HG03432 (cell line): ENCODE data around the gene AGBL1.

Experiments
- ATAC-seq: cut with Tn5 transposase; IDR thresholded peaks from one replicate; pipeline ENCODE4 v1.9.1; 2021; ENCODE audit warnings: mild to moderate bottlenecking, moderate library complexity; ENCODE audit not compliant: unreplicated experiment

The AGBL1 gene

GRCh38 chr15:86905625-86906256 is 826.1 kb downstream of the AGBL1 start:
- no peak for ATAC-seq

- ATAC-seq = no peak
Measured at GRCh38 chr15:86906376-86906775, 826.7 kb downstream of the AGBL1 start.

GRCh38 chr15:86911022-86911421 is 831.4 kb downstream of the AGBL1 start:
- ATAC-seq = no peak

- no peak for ATAC-seq
Measured at GRCh38 chr15:86912661-86913060, 833.0 kb downstream of the AGBL1 start.

GRCh38 chr15:86915811-86916331 is 836.2 kb downstream of the AGBL1 start:
- no peak for ATAC-seq

GRCh38 chr15:86916671-86917360 is 837.1 kb downstream of the AGBL1 start:
- ATAC-seq = no peak

- ATAC-seq = no peak
Measured at GRCh38 chr15:86917361-86917671, 837.6 kb downstream of the AGBL1 start.

GRCh38 chr15:86919581-86919980 is 839.9 kb downstream of the AGBL1 start:
- ATAC-seq = no peak

- no peak for ATAC-seq
Measured at GRCh38 chr15:86929461-86929860, 849.8 kb downstream of the AGBL1 start.

GRCh38 chr15:86932456-86932855 is 852.8 kb downstream of the AGBL1 start:
- ATAC-seq = no peak

GRCh38 chr15:86935841-86936240 is 856.2 kb downstream of the AGBL1 start:
- ATAC-seq = no peak

- no peak for ATAC-seq
Measured at GRCh38 chr15:86942285-86942684, 862.6 kb downstream of the AGBL1 start.

- ATAC-seq = no peak
Measured at GRCh38 chr15:86948719-86949118, 869.0 kb downstream of the AGBL1 start.

- no peak for ATAC-seq
Measured at GRCh38 chr15:86959254-86959653, 879.6 kb downstream of the AGBL1 start.

- ATAC-seq = no peak
Measured at GRCh38 chr15:86961669-86962068, 882.0 kb downstream of the AGBL1 start.

GRCh38 chr15:86964271-86964670 is 884.6 kb downstream of the AGBL1 start:
- no peak for ATAC-seq

- no peak for ATAC-seq
Measured at GRCh38 chr15:86968244-86968643, 888.6 kb downstream of the AGBL1 start.

- no peak for ATAC-seq
Measured at GRCh38 chr15:86969364-86969763, 889.7 kb downstream of the AGBL1 start.

- ATAC-seq = no peak
Measured at GRCh38 chr15:86973284-86973844, 893.7 kb downstream of the AGBL1 start.

GRCh38 chr15:86988033-86988432 is 908.4 kb downstream of the AGBL1 start:
- no peak for ATAC-seq

- no peak for ATAC-seq
Measured at GRCh38 chr15:87021751-87022150, 942.1 kb downstream of the AGBL1 start.

- no peak for ATAC-seq
Measured at GRCh38 chr15:87031540-87032230, 952.0 kb downstream of the AGBL1 start.
